HG02610 (cell line): ENCODE measurements around the gene ACSL6.

Source experiments
- ATAC-seq: cut with Tn5 transposase; IDR thresholded peaks from one replicate; pipeline ENCODE4 v1.9.1; 2021; ENCODE audit warnings: mild to moderate bottlenecking, moderate library complexity; ENCODE audit not compliant: unreplicated experiment

ACSL6 gene

DNA sequence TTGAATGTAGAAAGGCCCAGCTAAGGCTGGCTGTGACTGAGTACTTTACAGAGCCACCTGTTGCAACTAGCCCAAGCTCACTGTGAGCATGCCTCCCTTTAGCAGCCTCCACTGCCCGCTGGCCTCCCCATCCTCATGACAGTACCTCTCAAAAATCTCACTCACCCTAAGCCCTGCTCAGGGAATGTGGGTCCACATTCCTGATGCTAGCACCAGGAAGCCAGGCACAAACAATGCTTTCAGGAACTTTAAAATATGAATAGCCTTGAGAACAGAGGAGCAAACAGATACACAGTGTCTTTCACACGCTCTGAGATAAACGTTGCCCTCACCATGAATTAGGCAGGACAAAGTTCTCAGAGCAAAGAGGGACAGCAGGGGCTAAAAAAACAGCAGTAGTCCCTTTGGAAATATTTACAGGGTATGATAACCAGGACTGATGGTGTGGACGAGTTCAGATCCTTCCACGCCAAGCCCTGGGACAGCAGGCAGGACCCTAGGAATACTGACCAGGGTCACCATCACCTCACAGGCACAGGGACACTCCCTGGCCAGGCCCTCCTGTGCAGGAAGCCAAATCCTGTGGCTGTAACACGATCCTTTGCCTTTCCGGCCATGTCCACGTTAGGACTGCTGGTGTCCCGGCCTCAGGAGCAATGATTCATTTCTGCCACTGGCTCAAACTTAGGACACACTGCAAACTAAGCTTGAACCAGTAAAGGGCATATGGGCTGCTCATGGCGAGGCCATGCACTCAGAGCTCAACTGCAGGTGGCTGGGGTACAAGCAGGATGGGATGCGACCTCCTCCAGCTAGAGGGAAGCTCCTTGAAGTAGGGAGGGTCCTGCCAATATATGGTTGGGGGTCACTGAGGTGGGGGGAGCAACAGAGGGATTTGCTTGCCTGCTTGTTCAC, 9.6 kb downstream of the ACSL6 start:
- no peak for ATAC-seq

DNA sequence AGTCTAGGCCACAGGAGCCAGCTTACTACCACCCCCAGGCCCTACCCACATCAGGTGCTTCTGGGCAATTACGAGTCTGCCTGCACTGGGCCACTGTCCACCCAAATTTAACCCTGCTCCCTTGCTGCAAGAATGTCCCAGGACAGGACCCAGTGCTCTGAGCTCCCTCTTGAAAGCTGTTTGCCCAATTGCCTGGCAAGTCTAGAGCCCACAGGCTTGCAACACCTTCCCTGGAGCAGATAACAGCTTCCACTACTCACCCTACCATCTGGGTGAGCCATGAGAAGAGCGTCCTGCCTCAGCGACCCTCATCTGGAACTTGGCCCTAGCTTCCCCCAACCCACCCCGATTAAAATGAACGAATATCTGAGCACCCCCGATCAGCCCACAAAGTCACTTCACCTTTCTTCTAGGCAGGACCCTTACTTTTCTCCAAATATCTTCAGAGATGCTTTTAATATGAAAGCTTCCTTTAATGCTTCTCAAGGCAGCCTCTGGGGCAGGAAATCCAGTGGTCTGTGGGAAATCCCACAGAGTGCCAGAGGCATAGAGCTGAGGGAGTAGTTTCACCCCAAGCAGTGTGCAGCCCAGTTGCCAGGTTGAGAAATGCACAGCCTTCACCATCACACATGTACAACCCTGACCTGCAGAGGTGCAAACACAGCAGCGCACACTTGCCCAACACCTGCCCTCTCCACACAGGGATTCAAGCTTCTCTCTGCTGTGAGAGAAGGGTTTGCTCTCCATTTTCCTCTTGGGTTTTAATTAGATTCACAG, 10.6 kb downstream of the ACSL6 start:
- ATAC-seq: no peak

DNA sequence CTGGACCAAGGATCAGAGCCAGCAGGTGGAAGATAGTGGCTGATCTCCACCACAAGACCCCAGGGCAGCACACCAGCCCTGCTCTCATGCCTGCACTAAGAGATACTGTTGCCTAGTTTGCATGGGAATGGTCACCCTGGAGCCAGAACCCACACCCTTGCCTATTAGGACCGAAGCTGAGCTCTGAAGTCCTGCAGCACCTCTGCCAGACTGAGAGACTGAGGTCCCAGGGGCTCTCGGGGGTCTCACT, 11.3 kb downstream of the ACSL6 start:
- ATAC-seq: no peak

DNA sequence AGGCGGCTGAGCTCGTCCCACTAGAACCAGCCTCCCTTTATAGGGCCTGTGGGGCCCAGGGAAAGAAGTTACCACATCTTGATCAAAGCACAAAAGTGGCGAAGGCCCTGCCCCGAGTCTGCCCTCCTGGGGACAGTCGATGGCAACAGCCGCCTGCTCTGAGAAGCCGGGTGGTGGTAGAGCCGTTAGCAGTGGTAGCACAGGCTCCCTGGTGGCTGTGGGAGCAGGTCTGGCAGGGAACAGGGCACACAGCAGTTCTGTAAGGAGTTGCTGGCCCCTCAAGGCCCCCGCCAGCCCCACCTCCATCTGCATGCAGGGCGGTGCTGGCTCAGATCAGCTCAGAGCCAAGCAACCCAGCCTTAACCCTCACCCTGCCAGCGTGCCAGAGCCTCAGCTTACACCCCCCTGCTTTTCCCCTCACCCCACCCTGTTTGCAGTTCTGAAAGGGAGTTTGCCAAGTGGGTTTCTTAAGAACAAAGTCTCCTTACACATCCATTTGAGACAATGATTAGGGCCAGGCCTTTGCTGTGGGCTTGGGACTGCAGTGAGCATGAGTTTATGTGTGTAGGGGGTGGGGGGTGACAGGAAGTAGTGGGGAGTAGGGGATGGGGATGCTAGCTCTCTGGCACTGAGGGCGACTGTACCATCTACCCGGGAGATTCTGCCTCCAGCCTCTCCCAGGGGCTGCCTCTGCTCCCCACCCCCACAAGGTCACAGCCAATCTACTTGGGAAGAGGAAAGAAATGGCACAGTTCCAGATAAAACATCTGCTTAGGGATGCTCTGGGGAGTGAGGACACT, 11.8 kb downstream of the ACSL6 start:
- ATAC-seq: no peak

DNA sequence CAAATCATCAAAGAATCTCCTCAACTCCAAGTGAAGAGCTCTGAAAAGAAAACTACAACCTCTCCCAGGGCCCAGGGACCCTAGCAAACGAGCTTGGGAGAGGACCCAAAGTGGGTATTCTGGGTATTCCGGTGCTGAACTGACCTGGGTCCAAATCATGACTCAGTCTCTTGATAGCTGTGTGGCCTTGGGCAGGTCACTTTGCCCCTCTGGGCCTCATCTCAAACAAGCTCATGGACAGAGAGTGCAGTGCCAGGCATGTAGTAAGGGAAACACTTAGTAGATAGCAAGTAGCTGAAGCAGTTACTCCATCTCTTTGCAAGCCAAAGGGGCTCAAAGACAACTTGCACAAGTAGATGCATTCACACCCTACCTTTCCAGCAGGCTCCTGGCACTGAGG, 12.4 kb downstream of the ACSL6 start:
- ATAC-seq: no peak

DNA sequence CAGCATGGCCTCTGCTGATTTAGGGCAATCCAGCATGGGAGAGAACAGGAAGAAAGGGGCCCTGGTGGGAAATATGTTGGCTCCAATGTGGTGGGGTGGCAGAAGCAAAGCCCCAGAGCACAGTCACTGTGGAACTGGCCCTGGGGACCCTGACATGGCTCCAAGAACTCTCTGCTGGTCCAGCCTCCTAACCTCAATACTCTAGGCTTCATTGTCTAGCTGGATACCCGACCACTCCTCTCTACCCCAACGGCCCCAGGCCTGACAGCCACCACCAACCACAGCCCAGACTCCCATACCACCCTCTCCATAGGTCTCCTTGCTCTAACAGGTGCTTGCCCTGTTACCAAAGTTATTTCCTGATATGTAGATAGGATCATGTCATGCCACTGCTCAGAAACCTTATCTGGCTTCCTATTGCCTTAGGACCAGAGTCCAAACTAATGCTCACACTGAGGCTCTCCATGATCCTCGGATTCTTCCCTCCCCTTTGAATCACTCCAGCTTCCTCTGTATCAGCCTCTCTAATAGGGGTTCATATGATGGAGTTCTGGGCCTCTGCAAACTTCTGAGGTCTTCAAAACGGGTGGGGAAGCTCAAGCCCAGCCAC, 12.9 kb downstream of the ACSL6 start:
- no peak for ATAC-seq

DNA sequence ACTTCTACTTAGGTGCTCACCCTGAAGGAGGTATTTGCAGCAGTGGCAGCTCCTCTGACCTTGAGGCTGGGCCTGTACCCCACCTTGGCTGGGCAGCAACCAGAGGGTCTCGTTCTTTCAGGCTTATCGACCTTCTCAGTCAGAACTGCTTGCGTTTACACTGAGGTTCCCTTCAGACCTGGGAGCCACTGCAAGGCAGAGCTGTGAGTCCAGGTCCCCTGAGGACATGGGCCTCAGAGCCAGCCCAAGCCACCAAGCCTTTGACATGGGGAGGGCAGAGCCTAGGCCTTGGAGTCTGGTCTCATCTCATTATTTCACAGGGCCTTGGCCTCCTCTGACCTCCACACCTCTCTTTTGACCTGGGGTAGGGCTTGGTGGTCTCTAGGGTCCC, 13.7 kb downstream of the ACSL6 start:
- no peak for ATAC-seq

DNA sequence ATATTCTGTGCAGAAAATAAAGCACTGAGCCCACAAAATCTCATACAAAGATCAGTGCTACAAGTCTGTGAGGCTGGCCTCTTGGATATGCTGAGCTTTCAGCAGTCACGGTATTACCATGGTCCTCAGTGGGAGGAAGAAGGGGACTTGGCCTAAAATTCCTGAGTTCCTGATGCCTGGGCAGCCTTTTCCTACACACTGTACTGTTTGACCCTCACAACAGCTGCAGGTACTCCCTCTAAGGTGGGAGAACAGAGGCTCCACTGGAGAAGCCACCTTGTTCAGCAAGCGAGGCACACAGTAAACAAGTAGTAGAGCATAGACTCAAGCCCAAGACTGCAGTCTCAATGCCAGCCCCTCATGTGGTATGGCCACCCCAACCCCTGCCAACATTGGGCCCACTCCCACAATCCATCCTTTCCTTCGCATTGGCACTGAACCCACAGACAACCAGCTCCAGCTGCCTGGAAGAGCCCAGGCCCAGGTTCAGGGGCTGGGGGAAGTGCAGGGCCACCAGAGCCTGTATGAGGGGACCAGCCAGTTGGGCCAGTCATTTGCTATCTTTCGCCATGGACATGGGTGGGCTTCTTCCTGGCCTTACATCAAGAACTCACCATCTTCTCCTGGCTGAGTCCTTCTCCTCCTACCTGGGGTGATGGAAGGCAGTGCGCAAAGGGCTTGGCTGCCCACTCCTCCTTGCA, 14.3 kb downstream of the ACSL6 start:
- ATAC-seq: no peak

DNA sequence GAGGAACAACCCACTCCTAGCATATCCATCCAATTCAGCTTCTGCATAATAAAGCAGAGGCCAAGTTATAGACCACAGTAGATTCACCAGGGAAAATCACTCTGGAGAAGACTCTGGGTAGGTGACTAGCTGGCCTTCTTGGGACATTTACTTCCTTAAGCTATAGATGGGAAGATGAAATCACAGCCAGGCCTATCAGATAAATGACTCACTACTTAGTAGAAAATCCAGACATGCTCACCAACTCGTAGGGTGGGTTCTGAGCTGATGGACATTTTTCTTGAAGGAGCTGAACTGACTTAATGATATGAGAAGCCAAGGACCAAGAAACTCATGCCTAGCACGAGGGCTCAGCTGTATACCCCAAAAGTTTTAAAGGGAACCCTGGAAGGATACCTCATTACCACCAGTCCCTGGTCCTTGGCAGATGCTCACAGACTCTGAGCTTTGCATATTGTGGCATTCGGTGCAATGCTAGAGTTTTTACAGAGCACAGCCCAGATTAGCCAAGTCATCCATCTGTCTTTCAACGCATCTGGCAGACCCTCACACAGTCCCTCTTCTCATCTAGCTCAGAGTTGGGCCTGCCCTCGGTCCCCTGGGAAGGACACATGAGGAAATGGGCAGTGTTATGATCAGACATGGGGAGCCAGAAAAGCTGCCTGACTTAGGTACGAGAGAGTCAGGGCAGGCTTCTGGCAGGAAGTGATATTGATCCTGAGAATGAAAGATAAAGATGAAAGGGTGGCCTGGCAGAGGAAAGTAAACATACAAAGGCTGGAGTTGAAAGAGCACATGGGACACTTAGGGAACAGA, 15.0 kb downstream of the ACSL6 start:
- ATAC-seq: no peak

DNA sequence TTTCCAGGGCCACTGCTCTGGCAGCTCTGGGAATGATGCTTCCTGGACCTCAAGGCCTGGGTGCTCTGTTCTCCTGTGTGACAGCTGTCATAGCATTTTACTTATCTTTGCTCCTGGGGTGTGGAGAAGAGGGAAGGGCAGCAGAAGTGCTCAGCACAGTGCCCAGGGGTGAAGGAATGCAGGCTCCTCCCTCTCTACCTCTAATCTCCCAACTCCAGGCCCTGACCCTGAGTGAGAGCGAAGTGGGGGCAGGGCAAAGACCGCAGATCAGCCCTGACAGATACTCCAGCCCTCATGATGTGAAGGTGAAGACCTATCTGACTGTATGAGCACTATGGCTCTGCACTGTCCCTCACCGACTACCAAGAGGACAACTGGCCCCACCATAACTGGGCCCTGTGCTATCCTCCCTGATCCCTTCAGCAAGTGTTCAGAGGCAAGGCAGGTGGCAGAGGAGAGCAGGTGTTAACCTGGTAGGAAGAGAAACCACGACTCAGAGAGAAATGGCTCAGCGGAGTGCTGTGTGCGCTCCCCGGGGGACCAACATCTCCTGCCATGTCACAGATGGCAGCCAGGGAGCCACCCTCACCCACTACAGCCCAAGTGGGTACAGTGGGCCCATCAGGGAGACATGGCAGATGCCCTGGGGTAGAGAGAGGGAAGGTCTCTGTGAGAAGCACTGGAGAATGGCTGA, 16.8 kb downstream of the ACSL6 start:
- no peak for ATAC-seq

DNA sequence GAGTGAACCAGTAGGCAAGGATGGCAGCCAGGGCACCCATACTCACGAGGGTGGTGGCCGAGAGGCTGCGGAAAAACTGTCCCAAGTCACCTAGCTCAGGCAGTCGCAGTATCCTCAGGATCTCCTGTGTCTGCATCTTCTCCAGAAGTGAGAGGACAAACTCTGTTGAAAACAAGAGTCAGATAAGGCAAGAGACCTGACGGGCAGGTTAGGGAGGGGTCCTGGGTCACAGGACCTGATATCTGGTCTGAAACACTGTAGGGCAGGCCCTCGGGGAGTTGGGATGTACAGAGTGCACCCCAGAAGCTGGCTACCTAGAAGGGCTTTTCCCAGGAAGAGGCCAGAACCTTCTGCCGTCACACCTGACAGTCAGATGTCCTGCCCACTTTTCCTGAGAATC, 17.4 kb downstream of the ACSL6 start:
- no peak for ATAC-seq

DNA sequence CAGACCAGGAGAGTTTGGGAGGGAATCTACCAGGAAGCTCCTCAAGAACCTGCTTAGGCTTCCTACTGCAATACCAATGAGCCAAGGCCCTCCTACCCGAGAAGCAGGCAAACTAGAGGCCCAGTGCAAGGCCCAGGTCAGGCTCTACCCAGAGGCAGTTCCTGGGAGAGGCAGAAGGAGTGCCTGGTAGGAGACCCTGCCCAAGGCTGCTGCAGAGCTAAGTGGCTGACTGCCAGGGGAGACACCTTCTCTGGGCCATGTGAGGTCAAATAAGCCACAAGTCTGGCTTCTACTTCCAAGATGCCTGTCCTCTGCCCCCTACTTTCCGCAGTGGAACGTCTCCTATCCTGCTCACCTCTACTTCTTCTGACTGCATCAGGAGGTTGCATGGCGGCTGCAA, 17.8 kb downstream of the ACSL6 start:
- no peak for ATAC-seq

DNA sequence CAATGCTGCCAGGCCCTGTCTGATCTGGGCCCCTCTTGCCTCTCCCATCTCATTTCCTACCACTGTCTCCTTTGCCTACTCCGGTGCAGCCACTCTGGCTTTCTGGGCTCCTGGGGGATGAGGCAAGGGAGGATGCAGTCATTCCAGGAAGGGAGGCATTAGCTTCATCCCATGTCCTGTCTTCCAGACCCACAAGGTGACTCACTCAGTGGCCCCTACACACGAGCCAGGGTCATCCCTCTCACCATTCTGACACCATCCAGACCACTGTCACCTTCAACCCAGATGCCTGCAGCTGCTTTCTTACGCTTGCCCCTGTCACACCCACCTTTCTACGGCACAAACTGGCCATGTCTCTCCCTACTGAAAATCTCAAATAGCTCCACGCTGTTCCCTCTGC, 19.1 kb downstream of the ACSL6 start:
- ATAC-seq: no peak

DNA sequence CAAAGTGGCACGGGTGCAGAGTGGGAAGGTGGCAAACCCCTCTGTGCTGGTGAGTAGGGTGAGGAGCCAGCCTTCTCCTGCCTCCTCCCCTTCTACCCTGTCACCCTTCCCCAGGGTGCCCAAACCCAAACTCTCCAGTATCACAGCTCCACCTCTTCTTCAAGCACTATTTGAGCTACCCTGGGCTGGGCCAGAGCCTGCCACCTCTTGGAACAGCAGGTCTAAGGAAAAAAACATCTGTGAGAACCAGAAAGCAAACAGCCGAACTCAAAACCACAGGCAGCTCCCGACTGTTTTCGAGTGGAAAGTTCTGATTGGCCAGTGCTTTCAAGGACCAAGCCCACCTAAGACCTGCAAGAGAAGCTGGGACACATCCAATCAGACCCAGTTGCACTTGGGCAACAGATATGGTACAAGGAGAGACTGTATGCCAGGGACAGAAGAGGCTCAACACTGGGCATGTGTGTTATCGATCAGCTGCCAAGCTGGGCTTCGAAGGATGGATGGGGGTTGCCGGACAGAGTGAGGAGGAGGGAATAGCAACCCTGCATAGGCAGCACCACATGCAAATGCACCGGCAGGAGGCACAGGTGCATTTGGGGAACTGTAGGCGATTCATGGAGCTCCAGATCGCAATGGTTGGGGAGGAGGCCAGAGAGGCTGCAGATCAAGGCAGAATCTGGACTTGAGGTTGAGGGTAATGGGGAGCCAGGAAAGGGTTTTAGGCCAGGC, 19.7 kb downstream of the ACSL6 start:
- no peak for ATAC-seq

DNA sequence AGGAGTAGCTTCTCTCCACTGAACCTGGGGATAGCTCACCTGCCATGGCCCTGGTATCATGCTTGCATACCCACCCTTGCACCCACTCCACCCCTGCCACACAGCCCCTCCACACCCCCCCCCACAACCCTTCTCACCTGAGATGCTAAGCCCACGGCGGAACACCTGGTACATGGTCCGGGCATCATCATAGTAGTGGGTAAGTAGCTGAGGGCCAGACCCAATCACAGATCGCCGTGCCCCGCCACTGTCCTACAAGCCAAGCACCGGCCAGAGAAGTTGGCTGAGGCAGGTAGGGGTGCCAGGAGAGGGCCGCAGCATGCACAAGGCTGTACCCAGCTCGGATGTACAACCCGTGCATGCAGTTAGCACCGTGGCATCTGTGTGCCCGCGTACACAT, 20.7 kb downstream of the ACSL6 start:
- no peak for ATAC-seq

DNA sequence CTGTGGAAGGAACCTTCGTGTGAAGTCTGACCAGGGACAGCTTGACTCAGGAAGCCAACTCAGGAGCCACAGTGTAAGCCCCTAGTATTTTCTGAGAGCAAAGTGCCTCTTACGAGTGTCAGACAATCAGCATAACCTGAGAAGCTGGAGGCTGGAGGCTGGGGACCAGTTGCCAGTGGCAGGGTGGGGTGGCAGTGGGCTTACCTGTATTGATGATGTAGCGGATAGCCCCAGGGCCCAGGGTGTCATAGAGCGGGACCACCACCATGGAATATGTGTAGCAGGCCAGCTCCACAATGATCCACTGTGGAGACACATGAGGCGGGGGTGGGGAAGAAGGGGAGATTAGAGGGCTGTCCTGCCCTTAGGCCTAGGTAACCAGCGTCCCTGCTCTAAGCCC, 22.9 kb downstream of the ACSL6 start:
- no peak for ATAC-seq

DNA sequence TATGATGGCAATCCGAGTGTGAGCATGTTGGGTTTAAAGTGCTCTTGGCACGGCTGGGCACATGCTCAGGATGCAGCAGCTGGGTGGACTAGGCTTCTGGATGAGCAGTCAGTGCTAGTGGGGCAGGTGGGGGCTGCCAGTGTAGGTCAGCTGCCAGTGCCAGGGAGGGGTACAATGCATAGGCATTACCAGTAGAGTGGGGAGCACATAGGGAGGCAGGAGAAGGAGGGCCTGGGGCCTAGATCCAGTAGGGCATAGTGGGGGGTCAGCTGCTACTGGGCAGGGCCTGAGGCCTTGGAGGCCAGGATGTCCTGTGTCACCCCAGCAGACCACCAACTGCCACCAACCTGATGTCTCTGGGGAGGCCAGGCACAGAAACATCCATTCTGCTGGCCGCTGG, 24.2 kb downstream of the ACSL6 start:
- no peak for ATAC-seq

DNA sequence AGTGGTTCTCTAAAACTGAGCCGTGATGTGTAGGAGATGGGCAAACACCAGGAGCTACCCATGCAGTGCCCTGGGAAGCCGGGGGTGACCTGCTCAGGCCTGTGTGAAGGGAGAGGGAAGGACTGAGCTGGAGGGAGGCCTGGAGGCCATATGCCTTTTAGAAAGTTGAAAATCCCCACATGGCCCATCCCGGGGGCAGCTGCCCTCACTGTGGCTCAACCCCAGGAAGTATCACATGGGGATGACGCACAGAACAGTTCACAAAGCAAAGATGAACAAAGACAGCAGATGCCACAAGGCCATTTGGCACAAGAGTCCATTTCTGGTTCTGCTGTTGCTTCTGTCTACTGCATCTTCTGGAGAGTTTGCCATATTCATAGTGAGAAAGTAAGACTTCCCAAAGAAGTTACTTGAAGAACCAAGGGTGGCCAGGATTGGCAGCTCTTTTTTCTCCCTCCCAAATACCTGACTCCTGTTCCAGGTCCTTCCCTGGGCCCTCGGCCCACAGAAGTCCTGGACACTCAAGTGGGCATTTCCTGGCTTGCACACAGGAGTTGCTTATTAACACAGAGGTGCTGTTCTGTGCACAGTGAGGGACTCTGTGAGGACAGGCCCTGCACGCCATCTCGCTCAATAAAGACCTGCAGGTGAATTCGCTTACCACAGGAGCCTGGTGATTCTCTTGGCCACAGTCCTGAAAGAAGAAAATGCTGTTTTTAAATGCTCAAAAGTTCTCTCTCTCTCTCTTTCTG, 25.1 kb downstream of the ACSL6 start:
- no peak for ATAC-seq
